GM12865 (cell line): ENCODE data around the gene RGS6.

ENCODE experiments used
- DNase-seq: peaks from one replicate; pipeline ENCODE4 v3.0.0; 2010; ENCODE audit warnings: low read depth
- H3K4me3 ChIP-seq: 2 replicates; pipeline ENCODE4 v1.5.1; 2011; ENCODE audit warnings: mild to moderate bottlenecking, low read depth, low read length, control low read depth
- TF ChIP-seq, protein P1 (sequence below): IDR thresholded peaks from 2 replicates; pipeline ENCODE4 v1.5.1; 2011; ENCODE audit warnings: low read length, control low read depth, low read depth, inconsistent platforms; ENCODE audit not compliant: insufficient read depth; ENCODE audit errors: missing control alignments

RGS6 gene

DNA sequence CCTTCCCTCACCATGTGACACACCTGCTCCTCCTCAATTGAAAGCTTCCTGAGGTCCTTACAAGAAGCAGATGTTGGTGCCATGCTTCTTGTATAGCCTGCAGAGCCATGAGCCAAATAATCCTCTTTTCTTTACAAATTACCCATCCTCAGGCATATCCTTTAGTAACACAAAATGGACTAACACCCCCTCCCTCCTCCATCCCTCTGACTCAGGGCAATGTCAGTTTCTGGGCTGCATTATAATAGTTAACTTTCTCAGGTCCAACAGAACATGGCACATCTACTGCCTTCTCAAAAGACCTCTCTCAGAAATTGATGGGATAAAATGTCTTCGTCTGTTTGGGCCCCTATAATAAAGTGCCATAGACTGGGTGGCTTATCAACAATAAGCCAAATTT is 674.6 kb downstream of the RGS6 start:
- TF ChIP-seq, protein P1, sequence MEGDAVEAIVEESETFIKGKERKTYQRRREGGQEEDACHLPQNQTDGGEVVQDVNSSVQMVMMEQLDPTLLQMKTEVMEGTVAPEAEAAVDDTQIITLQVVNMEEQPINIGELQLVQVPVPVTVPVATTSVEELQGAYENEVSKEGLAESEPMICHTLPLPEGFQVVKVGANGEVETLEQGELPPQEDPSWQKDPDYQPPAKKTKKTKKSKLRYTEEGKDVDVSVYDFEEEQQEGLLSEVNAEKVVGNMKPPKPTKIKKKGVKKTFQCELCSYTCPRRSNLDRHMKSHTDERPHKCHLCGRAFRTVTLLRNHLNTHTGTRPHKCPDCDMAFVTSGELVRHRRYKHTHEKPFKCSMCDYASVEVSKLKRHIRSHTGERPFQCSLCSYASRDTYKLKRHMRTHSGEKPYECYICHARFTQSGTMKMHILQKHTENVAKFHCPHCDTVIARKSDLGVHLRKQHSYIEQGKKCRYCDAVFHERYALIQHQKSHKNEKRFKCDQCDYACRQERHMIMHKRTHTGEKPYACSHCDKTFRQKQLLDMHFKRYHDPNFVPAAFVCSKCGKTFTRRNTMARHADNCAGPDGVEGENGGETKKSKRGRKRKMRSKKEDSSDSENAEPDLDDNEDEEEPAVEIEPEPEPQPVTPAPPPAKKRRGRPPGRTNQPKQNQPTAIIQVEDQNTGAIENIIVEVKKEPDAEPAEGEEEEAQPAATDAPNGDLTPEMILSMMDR = no peak
- H3K4me3 ChIP-seq = no peak overlapping the region
- no peak for DNase-seq

DNA sequence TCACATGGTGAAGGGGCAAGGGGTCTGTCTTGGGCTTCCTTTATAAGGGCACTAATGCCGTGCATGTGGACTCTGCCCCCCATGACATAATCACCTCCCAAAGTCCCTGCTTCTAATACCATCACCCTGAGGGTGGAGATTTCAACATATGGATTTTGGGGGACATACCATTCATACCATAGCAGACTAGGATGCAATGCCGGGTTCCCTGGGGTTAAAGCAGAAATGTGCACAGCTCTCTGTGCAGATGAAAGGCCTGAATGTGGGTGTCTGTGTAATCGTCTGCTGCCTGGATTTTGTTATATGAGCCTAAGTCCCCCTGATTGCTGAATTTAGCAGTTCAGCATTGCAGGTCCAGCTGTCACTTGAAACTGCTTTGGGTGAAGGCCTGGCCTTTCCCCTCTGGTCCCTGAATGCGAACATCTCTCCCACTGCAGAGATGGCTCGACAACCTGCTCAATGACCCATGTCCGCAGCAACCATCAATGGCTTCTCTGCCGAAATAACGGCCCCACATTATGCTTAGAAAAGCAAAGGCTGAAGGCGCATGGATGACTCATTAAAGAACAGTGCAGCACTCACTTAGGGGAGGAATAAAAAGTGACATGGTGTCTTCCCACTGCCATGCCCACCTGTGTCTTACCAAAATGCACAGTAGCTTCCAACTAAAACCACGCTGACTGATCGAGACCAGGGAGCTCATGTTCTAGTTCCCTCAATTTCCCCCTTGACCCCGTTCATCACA is 675.3 kb downstream of the RGS6 start:
- no peak for DNase-seq
- TF ChIP-seq, protein P1 = no peak
- no peak overlapping the region for H3K4me3 ChIP-seq

DNA sequence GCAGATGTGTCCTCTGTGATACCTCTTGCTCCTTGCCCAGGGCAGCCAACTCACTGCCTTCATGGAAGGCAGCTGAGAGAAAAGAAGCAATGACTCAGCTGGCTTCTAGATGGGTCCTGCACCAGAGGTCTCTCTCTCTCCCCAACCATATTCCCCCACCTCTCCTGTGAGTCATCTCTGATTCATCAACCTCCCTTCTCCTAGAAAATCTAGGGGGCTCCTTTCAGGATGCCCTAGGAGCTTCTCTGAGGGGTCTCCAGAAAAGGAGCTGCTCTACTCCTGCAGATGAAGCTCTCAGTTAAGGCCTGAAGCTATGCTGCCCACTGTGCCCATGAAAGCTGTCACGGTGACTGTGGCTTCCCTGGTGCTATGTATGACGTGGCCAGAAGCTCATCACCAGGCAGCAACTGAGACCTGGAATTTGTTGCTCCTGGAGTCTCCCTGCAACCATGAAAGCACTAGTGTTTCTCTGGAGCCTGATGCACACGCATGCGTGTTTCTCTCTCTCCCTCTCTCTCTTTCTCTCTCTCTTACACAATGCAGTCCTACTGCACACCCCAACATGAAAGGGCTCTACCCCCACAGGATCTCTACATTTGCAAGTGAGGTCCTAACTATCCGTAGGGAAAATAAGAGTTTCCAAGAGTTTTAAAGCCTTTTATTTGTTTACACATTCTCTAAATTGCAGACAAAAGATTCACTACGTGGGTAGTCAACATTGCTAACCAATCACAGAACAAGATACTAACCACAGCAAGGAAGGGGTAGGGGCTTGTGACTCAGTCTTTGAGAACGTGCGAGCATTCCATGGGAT is 676.4 kb downstream of the RGS6 start:
- TF ChIP-seq, protein P1 = no peak
- no peak overlapping the region for H3K4me3 ChIP-seq
- DNase-seq = no peak

DNA sequence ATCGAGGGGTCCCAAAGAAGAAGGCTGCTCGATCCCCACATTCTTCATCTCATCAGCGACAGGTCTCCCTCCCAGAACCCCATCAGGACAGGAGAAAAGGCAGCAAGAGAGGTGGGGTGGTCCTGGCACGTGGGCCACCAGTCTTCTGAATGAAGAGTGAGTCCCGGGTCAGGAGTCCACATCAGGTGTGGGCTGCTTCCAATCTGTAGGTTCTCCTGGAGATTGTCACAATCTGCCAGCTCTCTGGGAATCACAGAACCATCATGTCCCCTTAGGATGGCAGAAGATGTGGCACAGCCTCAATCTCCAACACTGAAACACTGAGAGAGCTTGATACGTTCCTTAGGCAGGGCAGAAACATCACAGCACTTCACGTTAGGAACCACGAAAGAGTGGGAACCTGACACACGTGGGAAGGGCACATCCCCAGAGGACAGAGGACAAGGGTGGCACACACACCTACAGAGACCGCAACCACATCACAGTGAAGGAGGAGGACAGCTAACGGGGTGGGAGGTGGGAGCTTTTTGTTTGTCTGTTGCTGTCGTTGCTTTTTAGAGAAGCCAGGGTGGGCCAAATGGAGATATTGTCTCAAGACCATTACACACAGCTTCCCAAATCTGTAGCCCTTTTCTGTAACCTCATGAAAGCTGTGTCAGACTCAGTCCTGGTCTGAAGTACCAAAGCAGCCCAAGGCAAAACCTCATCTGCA is 677.1 kb downstream of the RGS6 start:
- DNase-seq = no peak
- H3K4me3 ChIP-seq = no peak overlapping the region
- TF ChIP-seq, protein P1 = no peak

DNA sequence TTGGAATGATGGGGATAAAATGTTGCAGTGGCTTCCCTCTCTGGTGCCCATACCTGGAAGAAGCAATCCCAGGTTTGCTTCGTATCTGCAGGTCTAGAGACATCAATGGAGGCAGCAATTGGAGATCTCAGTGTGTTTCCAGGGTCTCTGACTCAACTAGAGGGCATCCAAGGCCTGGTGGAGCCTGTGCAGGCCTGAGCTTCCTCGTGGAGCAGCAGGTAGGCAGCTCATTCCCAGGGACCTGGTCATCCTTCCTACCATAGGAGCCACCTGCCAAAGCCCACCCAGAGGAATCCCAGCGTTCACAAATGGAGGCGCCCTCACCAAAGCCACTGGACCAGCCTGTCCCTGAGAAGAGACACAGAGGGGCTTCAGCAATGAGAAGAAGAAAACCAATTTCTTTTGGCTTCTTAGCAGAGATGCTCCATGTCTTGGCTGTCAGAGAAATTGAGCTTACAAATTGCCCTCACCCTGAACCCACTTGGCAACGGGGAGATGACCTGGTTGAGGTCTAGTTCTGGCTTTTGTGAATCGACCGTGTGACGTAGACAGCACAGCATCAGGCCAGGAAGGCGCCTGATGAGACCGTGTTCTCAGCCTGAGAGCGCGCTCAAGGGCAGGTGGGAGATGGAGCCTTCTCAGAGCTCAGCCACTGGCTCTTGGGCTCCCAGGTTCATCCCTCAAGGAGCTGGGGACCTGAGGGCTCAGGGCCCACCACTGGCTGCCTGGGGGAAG is 678.0 kb downstream of the RGS6 start:
- no peak overlapping the region for H3K4me3 ChIP-seq
- TF ChIP-seq, protein P1 = no peak
- DNase-seq = no peak

DNA sequence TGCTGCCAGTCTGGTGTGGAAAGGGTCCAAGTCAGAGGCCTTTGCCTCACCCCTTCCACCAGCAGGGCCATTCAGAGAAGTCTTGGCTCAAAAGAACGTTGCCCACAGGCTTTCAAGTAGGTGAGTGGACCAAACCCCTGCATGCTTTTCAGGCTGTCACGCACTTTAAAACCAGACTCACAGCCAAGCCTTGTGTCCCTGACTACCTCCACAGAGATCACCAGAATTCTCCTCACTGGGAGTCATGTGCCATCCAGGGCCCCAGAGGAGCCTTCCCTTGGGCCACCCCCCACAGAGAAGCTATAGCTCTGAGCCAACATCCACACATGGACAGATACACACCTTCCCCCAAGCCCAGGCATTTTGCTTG is 678.6 kb downstream of the RGS6 start:
- H3K4me3 ChIP-seq = no peak overlapping the region
- DNase-seq = no peak
- TF ChIP-seq, protein P1 = no peak
